ENCODE data around the gene PFDN4. TPM values are rescaled to one million over a fixed set of nuclear protein-coding genes. Genes with fewer than 3 reads are reported as not detected.

The PFDN4 gene
- total RNA-seq, 1 donor from 2014 or later: 143 TPM

- DNase-seq (ENCODE audit: low read depth): no peak
- no peaks in the 10 kb centered on the region for H3K27me3 ChIP-seq (ENCODE audit: control insufficient read depth, insufficient read depth, low read length)
- TF ChIP-seq CTCF (IDR thresholded peaks at IDR 0.05; ENCODE audit: insufficient read depth, low read length, poor library complexity, severe bottlenecking): no peak
- no peak overlapping the region for H3K4me3 ChIP-seq (ENCODE audit: low read depth, low read length)
- H3K36me3 ChIP-seq (ENCODE audit: control insufficient read depth, insufficient read depth, low read length): no peaks in the 10 kb centered on the region
Measured at GRCh38 chr20:54188132-54188849, 19.6 kb upstream of the PFDN4 start.

- no peaks in the 10 kb centered on the region for H3K27me3 ChIP-seq (ENCODE audit: control insufficient read depth, insufficient read depth, low read length)
- no peak overlapping the region for H3K4me3 ChIP-seq (ENCODE audit: low read depth, low read length)
- no peaks in the 10 kb centered on the region for H3K36me3 ChIP-seq (ENCODE audit: control insufficient read depth, insufficient read depth, low read length)
- no peak for TF ChIP-seq CTCF (IDR thresholded peaks at IDR 0.05; ENCODE audit: insufficient read depth, low read length, poor library complexity, severe bottlenecking)
- DNase-seq (ENCODE audit: low read depth): no peak
Measured at GRCh38 chr20:54189630-54190029, 18.3 kb upstream of the PFDN4 start.

GRCh38 chr20:54190217-54190616 is 17.7 kb upstream of the PFDN4 start:
- no peaks in the 10 kb centered on the region for H3K36me3 ChIP-seq (ENCODE audit: control insufficient read depth, insufficient read depth, low read length)
- no peak overlapping the region for H3K4me3 ChIP-seq (ENCODE audit: low read depth, low read length)
- DNase-seq (ENCODE audit: low read depth): no peak
- H3K27me3 ChIP-seq (ENCODE audit: control insufficient read depth, insufficient read depth, low read length): no peaks in the 10 kb centered on the region
- TF ChIP-seq CTCF (IDR thresholded peaks at IDR 0.05; ENCODE audit: insufficient read depth, low read length, poor library complexity, severe bottlenecking): no peak

- Histone ChIP-seq H3K4me3 (ENCODE audit: low read depth, low read length) (no peak overlapping the region), H3K36me3 (ENCODE audit: control insufficient read depth, insufficient read depth, low read length) (no peaks in the 10 kb centered on the region), H3K27me3 (ENCODE audit: control insufficient read depth, insufficient read depth, low read length) (no peaks in the 10 kb centered on the region)
- TF ChIP-seq CTCF (IDR thresholded peaks at IDR 0.05; ENCODE audit: insufficient read depth, low read length, poor library complexity, severe bottlenecking): no peak
- no peak for DNase-seq (ENCODE audit: low read depth)
Measured at GRCh38 chr20:54193817-54194216, 14.1 kb upstream of the PFDN4 start.

- Histone ChIP-seq H3K36me3 (ENCODE audit: control insufficient read depth, insufficient read depth, low read length) (no peaks in the 10 kb centered on the region), H3K27me3 (ENCODE audit: control insufficient read depth, insufficient read depth, low read length) (no peaks in the 10 kb centered on the region), H3K4me3 (ENCODE audit: low read depth, low read length) (no peak overlapping the region)
- TF ChIP-seq CTCF (IDR thresholded peaks at IDR 0.05; ENCODE audit: insufficient read depth, low read length, poor library complexity, severe bottlenecking): peak; percentile 28
- DNase-seq (ENCODE audit: low read depth): no peak
Measured at GRCh38 chr20:54194724-54195438, 13.0 kb upstream of the PFDN4 start.

Data from kidney epithelial cell (primary cell).